B cell (primary cell): Measurements from ENCODE around the gene EFNA3. TPM values are rescaled to one million over a fixed set of nuclear protein-coding genes. Genes with fewer than 3 reads are reported as not detected.

Source experiments
- ATAC-seq: fragments of 200-7000 bp; cut with Tn5 transposase; one replicate; pipeline ENCODE4 v1.10.0; 2021; ENCODE audit warnings: low read depth, mild to moderate bottlenecking, moderate number of reproducible peaks, moderate library complexity
- CTCF ChIA-PET: fragments of 350-600 bp; sonication (Branson Sonifier 250); formaldehyde crosslinking; loops from one replicate; lab custom pipeline; 2021; ENCODE audit warnings: antibody characterized with exemption, inconsistent platforms; lab: Charles Lee
- POLR2A ChIA-PET: fragments of 350-600 bp; sonication (Branson Sonifier 250); formaldehyde crosslinking; loops from one replicate; lab custom pipeline; 2021; ENCODE audit warnings: antibody characterized with exemption; lab: Charles Lee
- DNase-seq: peaks from one replicate; pipeline ENCODE4 v3.0.0; 2013
- H2AFZ ChIP-seq: 2 replicates; pipeline ENCODE4 v1.6.1; 2012; ENCODE audit warnings: mild to moderate bottlenecking, low read depth, low read length; ENCODE audit not compliant: insufficient read depth, poor library complexity, severe bottlenecking
- H3K27ac ChIP-seq, 2 donors: 1 replicate in 1 of 2; 2 replicates in 1 of 2; pipeline ENCODE4 v1.5.1; 2012 to 2013; ENCODE audit warnings: low read length in 2 of 2, mild to moderate bottlenecking in 2 of 2, moderate library complexity in 1 of 2
- H3K27me3 ChIP-seq, 4 experiments: fragments of 200-600 bp in 1 of 4; sonication (generic) in 1 of 4; replicated peaks in 1 of 4; 1 replicate in 2 of 4; 2 replicates in 2 of 4; pipeline versions ENCODE4 v1.6.1 to v1.7.0; 2013 to 2016; ENCODE audit warnings: low read length in 3 of 4, mild to moderate bottlenecking in 2 of 4, mixed read lengths in 1 of 4, moderate library complexity in 1 of 4; ENCODE audit not compliant: insufficient read depth in 4 of 4, control insufficient read depth in 3 of 4; ENCODE audit errors: control extremely low read depth in 1 of 4
- H3K36me3 ChIP-seq, 2 experiments: replicated peaks in 1 of 2; 1 replicate in 1 of 2; 2 replicates in 1 of 2; pipeline versions ENCODE4 v1.6.1 to v1.7.1; 2013; ENCODE audit warnings: low read length in 1 of 2; ENCODE audit not compliant: insufficient read depth in 2 of 2, control insufficient read depth in 1 of 2; ENCODE audit errors: control extremely low read depth in 1 of 2, extremely low read depth in 1 of 2
- H3K4me1 ChIP-seq, 2 donors: fragments of 200-600 bp in 1 of 2; sonication (generic) in 1 of 2; 1 replicate in 1 of 2; 2 replicates in 1 of 2; pipeline versions ENCODE4 v1.5.1 to v1.6.1; 2013 to 2017; ENCODE audit warnings: low read length in 2 of 2; ENCODE audit not compliant: control insufficient read depth in 2 of 2, insufficient read depth in 2 of 2
- H3K4me2 ChIP-seq: replicated peaks from 2 replicates; pipeline ENCODE3; 2012; ENCODE audit warnings: mild to moderate bottlenecking, low read depth, low read length; ENCODE audit not compliant: poor library complexity, severe bottlenecking
- H3K4me3 ChIP-seq, 5 experiments: fragments of 200-600 bp in 1 of 5; sonication (generic) in 1 of 5; 1 replicate in 3 of 5; 2 replicates in 2 of 5; pipeline versions ENCODE4 v1.5.1 to v1.7.0; 2011 to 2016; ENCODE audit warnings: low read length in 4 of 5, mild to moderate bottlenecking in 4 of 5, low read depth in 2 of 5, control low read depth in 1 of 5, moderate library complexity in 1 of 5; ENCODE audit not compliant: insufficient read depth in 1 of 5; ENCODE audit errors: control extremely low read depth in 1 of 5, extremely low read depth in 1 of 5
- H3K79me2 ChIP-seq: fragments of 200-600 bp; sonication (generic); one replicate; pipeline ENCODE4 v1.6.0; 2016; ENCODE audit warnings: low read length; ENCODE audit not compliant: control insufficient read depth, insufficient read depth
- H3K9ac ChIP-seq: fragments of 200-600 bp; sonication (generic); 2 replicates; pipeline ENCODE4 v1.6.1; 2017; ENCODE audit warnings: mild to moderate bottlenecking, low read length, moderate library complexity
- H3K9me3 ChIP-seq, 3 donors: one replicate each; pipeline versions ENCODE4 v1.6.1 to v1.7.1; 2013; ENCODE audit warnings: low read length in 2 of 3; ENCODE audit not compliant: control insufficient read depth in 2 of 3, insufficient read depth in 1 of 3; ENCODE audit errors: control extremely low read depth in 1 of 3
- H4K20me1 ChIP-seq: 2 replicates; pipeline ENCODE4 v1.6.0; 2012; ENCODE audit warnings: mild to moderate bottlenecking, low read length; ENCODE audit not compliant: insufficient read depth, control insufficient read depth, poor library complexity, severe bottlenecking
- H3K27ac Mint-ChIP-seq: one replicate; pipeline ENCODE4 v1.8.0; 2021; ENCODE audit warnings: mixed read lengths
- H3K27me3 Mint-ChIP-seq: one replicate; pipeline ENCODE4 v1.8.0; 2021; ENCODE audit warnings: mixed read lengths
- H3K4me1 Mint-ChIP-seq: one replicate; pipeline ENCODE4 v1.8.0; 2021; ENCODE audit warnings: mixed read lengths
- H3K4me3 Mint-ChIP-seq: one replicate; pipeline ENCODE4 v1.8.0; 2021; ENCODE audit warnings: mixed read lengths
- H3K9me3 Mint-ChIP-seq: one replicate; pipeline ENCODE4 v1.8.0; 2022; ENCODE audit warnings: mixed read lengths; ENCODE audit not compliant: insufficient read depth
- CTCF ChIP-seq: fragments of 200-600 bp; IDR thresholded peaks from one replicate; pipeline ENCODE4 v1.8.0; 2022; ENCODE audit warnings: antibody characterized with exemption, mild to moderate bottlenecking
- EZH2 ChIP-seq: IDR thresholded peaks from 2 replicates; pipeline ENCODE4 v1.6.1; 2012; ENCODE audit warnings: borderline replicate concordance, low read depth, mild to moderate bottlenecking, moderate library complexity, low read length; ENCODE audit not compliant: insufficient read depth, poor library complexity, severe bottlenecking
- WGBS: methylation state at CpG from one replicate; pipeline ENCODE4 v1.1.5; 2013; ENCODE audit warnings: missing lambda C conversion rate; ENCODE audit not compliant: insufficient coverage; 5-methylcytosine and 5-hydroxymethylcytosine counted together
- intact Hi-C: fragments of 100-400 bp; cut with micrococcal nuclease; formaldehyde crosslinking; loops from one replicate; pipeline ENCODE4 v1.10.0; 2022
- polyA plus RNA-seq: library from polyadenylated mRNA; depleted of rRNA; stranded (reverse); fragments of >200 nt; gene quantifications from 2 replicates; pipeline ENCODE4 v1.2.3, GENCODE V29; 2012
- total RNA-seq, 2 donors: library from RNA; stranded (reverse); fragments of 120-200 nt in 1 of 2; gene quantifications; 1 replicate in 1 of 2; 2 replicates in 1 of 2; pipeline versions ENCODE4 v1.2.3 to v1.2.4, GENCODE V29; 2013 to 2022

EFNA3 gene
- total and polyA plus RNA-seq, 2 donors (not counting 1 experiment from before 2014, with no cell fraction given) = 1.6 to 3.2 TPM

- peaks cover 25% of the 10 kb centered on the region for H3K4me1 Mint-ChIP-seq
- Histone ChIP-seq H3K9me3 (no peaks in the 10 kb centered on the region), H2AFZ (peak within 1 kb of the TSS; percentile 92), H3K36me3 (no peaks in the 10 kb centered on the region), H3K4me3 (peak within 1 kb of the TSS; percentile 44 to 82 (median 76)), H3K4me1 (peaks cover 20 to 30% of the 10 kb centered on the region in 2 donors), H3K79me2 (no peaks in the 10 kb centered on the region), H3K27me3 (no peaks in the 10 kb centered on the region), H3K27ac (peak within 1 kb of the TSS in 1 of 2 donors; percentile 18), H4K20me1 (no peaks in the 10 kb centered on the region), H3K4me2 (peak within 1 kb of the TSS; percentile 93), H3K9ac (peak within 1 kb of the TSS; percentile 76)
- peak; percentile 84 for ATAC-seq
- no peaks in the 10 kb centered on the region for H3K9me3 Mint-ChIP-seq
- peak within 1 kb of the TSS; percentile 77 for H3K27ac Mint-ChIP-seq
- under 1% methylated on average over 95 of the region's 99 CpGs for WGBS
- H3K27me3 Mint-ChIP-seq = no peaks in the 10 kb centered on the region
- CTCF ChIA-PET = interaction anchor here (0.6 to 16.6 kb wide), 19 partner anchors 9 to 491 kb away, joined by 3 to 370 read pairs (median 4); partner anchors contain the start of genes EFNA4, KRTCAP2, PBXIP1 and PMVK
- intact Hi-C loops = loop anchor here (1.0 to 2.0 kb wide), 4 partner anchors 11 to 68 kb away; partner anchors contain the start of gene FLAD1
- H3K4me3 Mint-ChIP-seq = peak within 1 kb of the TSS; percentile 92
- peak; percentile 83 for DNase-seq
- POLR2A ChIA-PET = interaction anchor here (0.8 to 2.0 kb wide), 5 partner anchors 9 to 34 kb away, joined by 3 to 8 read pairs (median 6); partner anchors contain the start of gene EFNA4
- TF ChIP-seq CTCF = peak; percentile 95
- no peak for TF ChIP-seq EZH2
These were observed 27.9 kb upstream of the EFNA3 start, which contains the start of gene ADAM15 for GRCh38 chr1:155050560-155051341. Gene ADAM15, plus strand, starts transcription at chr1:155051316. Its CDS starts 71 bp downstream, at chr1:155051387.
